Measurements from ENCODE around the gene COQ6. TPM values are rescaled to one million over a fixed set of nuclear protein-coding genes. Genes with fewer than 3 reads are reported as not detected.
A peak's percentile ranks its signal among the peaks of the same experiment; 100 is the strongest.

The COQ6 gene
- total and polyA plus RNA-seq, 2 of the 8 experiments (the other 6 are each of a cell fraction or from before 2014, with no cell fraction given) = 9.5 to 15.5 TPM

DNA sequence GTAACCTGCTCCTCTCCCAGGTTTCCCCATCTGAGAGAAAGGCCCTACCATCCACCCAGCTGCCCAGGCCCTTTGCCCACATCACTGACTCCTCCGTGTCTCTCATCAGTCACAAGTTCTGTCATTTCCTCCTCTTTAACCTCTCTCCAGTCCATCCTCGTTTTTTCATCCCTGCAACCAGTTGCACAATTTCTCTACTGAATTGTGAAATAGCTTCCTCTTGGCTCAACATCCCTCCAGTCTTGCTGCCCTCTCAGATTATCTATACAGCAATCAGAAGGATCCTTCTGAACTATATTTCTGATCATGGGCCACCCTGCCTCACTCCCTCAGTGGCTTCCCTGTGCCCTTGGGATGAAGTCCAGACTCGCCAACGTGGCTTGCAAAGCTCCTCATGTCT lies 7.0 kb upstream of the COQ6 start (continued):
- TF ChIP-seq, protein P1, sequence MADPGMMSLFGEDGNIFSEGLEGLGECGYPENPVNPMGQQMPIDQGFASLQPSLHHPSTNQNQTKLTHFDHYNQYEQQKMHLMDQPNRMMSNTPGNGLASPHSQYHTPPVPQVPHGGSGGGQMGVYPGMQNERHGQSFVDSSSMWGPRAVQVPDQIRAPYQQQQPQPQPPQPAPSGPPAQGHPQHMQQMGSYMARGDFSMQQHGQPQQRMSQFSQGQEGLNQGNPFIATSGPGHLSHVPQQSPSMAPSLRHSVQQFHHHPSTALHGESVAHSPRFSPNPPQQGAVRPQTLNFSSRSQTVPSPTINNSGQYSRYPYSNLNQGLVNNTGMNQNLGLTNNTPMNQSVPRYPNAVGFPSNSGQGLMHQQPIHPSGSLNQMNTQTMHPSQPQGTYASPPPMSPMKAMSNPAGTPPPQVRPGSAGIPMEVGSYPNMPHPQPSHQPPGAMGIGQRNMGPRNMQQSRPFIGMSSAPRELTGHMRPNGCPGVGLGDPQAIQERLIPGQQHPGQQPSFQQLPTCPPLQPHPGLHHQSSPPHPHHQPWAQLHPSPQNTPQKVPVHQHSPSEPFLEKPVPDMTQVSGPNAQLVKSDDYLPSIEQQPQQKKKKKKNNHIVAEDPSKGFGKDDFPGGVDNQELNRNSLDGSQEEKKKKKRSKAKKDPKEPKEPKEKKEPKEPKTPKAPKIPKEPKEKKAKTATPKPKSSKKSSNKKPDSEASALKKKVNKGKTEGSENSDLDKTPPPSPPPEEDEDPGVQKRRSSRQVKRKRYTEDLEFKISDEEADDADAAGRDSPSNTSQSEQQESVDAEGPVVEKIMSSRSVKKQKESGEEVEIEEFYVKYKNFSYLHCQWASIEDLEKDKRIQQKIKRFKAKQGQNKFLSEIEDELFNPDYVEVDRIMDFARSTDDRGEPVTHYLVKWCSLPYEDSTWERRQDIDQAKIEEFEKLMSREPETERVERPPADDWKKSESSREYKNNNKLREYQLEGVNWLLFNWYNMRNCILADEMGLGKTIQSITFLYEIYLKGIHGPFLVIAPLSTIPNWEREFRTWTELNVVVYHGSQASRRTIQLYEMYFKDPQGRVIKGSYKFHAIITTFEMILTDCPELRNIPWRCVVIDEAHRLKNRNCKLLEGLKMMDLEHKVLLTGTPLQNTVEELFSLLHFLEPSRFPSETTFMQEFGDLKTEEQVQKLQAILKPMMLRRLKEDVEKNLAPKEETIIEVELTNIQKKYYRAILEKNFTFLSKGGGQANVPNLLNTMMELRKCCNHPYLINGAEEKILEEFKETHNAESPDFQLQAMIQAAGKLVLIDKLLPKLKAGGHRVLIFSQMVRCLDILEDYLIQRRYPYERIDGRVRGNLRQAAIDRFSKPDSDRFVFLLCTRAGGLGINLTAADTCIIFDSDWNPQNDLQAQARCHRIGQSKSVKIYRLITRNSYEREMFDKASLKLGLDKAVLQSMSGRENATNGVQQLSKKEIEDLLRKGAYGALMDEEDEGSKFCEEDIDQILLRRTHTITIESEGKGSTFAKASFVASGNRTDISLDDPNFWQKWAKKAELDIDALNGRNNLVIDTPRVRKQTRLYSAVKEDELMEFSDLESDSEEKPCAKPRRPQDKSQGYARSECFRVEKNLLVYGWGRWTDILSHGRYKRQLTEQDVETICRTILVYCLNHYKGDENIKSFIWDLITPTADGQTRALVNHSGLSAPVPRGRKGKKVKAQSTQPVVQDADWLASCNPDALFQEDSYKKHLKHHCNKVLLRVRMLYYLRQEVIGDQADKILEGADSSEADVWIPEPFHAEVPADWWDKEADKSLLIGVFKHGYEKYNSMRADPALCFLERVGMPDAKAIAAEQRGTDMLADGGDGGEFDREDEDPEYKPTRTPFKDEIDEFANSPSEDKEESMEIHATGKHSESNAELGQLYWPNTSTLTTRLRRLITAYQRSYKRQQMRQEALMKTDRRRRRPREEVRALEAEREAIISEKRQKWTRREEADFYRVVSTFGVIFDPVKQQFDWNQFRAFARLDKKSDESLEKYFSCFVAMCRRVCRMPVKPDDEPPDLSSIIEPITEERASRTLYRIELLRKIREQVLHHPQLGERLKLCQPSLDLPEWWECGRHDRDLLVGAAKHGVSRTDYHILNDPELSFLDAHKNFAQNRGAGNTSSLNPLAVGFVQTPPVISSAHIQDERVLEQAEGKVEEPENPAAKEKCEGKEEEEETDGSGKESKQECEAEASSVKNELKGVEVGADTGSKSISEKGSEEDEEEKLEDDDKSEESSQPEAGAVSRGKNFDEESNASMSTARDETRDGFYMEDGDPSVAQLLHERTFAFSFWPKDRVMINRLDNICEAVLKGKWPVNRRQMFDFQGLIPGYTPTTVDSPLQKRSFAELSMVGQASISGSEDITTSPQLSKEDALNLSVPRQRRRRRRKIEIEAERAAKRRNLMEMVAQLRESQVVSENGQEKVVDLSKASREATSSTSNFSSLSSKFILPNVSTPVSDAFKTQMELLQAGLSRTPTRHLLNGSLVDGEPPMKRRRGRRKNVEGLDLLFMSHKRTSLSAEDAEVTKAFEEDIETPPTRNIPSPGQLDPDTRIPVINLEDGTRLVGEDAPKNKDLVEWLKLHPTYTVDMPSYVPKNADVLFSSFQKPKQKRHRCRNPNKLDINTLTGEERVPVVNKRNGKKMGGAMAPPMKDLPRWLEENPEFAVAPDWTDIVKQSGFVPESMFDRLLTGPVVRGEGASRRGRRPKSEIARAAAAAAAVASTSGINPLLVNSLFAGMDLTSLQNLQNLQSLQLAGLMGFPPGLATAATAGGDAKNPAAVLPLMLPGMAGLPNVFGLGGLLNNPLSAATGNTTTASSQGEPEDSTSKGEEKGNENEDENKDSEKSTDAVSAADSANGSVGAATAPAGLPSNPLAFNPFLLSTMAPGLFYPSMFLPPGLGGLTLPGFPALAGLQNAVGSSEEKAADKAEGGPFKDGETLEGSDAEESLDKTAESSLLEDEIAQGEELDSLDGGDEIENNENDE (IDR thresholded peaks at IDR 0.05; ENCODE audit: insufficient replicate concordance, low read length) = no peak
- TF ChIP-seq CEBPB (IDR thresholded peaks at IDR 0.05; ENCODE audit: low read depth, low read length) = peak; percentile 49; the same call in 1 of the 2 replicates
- TF ChIP-seq POU5F1 (IDR thresholded peaks at IDR 0.05; ENCODE audit: low read depth, low read length) = no peak
- TF ChIP-seq FOSL1 (IDR thresholded peaks at IDR 0.05; ENCODE audit: insufficient read depth, low read depth, low read length) = no peak
- no peak for TF ChIP-seq RXRA (IDR thresholded peaks at IDR 0.05; ENCODE audit: insufficient read depth, low read depth, low read length)
- no peak for TF ChIP-seq EP300 (IDR thresholded peaks at IDR 0.05; ENCODE audit: borderline replicate concordance in 1 of 2, low read depth in 2 of 2, low read length in 2 of 2)
- no peak for TF ChIP-seq MAFK (IDR thresholded peaks at IDR 0.05; ENCODE audit: low read depth, low read length)
